Measurements from ENCODE around the gene ATXN7. TPM values are rescaled to one million over a fixed set of nuclear protein-coding genes. Genes with fewer than 3 reads are reported as not detected.

The ATXN7 gene
- total RNA-seq, 1 donor from 2014 or later, result 5.1 TPM

- no peak for DNase-seq (ENCODE audit: low read depth in 2 of 2)
These were observed 69.8 kb downstream of the ATXN7 start for GRCh38 chr3:63933459-63933858.

- DNase-seq (ENCODE audit: low read depth in 2 of 2), result no peak
These were observed 70.6 kb downstream of the ATXN7 start for GRCh38 chr3:63934041-63934866.

GRCh38 chr3:63936925-63937324, 73.3 kb downstream of the ATXN7 start:
- DNase-seq (ENCODE audit: low read depth in 2 of 2), result no peak

DNA sequence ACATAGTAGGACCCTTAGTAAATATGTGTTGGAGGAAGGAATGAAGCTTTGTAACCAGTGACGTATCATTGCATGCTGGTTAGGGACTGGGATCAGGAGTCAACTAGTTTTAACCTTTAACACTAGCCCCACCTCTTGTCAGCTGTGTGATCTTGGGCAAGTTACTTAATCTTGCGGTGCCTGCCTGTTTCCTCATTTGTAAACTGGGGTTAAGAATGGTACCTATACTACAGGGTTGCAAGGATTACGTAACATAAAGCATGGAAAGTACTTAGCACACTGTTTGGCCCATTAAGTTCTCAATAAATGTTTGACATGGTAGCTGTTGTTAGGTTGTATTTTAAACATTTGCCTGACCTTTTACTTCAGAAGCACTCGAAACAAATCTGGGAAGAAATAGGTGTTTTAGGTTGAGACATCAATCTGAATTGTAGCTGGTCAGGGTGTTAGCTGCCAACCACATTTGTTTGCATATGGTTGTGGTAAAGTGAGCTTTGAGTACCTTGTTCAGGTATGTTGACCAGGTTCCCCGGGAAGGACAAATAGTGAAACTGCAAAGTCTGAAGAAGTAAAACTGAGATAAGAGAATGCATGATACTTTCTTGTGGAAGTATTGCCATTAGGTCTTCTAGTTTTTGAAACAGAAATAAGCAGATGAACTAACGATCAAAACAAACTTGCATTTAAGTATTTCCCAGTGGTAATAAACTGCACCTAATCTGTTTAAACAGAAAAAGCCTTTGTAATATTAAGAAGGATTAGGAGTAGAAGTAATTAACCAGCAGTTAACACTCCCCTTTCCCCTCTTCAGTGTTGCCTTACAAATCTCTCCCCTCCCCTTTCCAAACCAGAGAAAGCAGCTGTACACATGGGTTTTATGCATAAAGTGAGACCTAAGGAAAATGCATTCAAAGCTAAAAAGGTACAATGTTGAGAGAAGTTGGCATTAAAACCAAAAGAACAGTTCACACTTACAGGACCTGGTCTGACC, 74.3 kb downstream of the ATXN7 start:
- no peak for DNase-seq (ENCODE audit: low read depth in 2 of 2)

DNA sequence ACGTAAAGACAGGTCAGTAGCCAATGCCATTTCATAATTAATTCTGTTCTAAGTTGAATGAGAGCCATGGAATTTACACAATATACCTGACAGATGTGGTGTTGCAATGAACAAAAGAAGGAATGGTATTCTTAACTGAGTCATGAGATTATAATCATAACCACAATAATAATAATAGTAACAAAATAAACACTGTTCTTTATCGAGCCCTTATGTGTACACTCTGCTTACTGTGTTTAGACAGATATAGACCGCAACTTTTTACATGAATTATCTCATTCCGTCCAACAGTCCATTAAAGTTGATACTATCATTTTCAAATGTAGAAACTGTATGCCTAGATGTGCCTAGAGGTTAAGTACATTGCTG, 76.7 kb downstream of the ATXN7 start:
- DNase-seq (ENCODE audit: low read depth in 2 of 2), result no peak

- no peak for DNase-seq (ENCODE audit: low read depth in 2 of 2)
These were observed 78.9 kb downstream of the ATXN7 start for GRCh38 chr3:63942528-63942927.

DNA sequence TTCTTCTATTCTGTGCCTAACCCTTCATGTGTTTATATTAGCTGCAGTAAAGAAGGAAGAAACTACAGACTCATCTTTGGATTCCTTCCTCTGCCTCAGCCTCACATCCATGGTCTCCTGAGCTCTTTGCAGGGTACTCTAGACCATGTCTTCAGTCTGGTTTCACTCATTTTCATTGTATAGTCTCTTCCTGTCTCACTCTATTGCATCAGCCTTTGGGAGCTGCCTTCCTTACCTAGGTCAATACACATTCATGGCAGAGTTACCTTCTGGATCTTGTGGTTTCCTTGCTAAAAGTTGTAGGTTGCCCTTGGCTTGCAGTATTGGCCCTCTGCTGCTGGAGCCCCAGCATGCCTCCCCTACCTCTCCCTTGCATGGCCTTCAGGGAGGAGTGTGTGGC, 80.0 kb downstream of the ATXN7 start:
- DNase-seq (ENCODE audit: low read depth in 2 of 2), result no peak

DNA sequence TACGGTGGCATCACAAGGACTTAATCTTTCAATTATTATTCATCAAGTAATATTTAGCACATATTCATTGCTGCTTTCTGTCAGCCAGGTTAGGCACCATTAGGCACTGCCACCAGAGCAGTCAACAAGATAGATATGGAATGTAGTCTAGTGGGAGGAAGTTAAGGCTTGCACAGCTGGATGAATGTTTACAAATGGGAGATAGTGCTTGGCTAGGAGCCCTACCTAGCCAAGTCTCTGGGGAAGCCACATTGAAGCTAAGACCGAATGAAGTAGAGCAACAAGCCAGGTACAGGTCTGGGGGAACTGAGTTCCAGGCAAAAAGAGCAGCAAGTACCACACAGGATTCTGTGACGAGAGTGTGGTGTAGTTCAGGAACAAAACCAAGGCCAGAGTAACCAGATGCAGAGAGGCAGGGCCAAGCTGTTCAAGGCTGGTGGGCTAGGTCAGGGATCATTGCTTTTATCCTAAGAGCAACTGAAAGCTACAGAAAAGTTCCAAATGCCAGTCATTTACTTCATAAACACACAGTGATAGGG, 82.0 kb downstream of the ATXN7 start:
- no peak for DNase-seq (ENCODE audit: low read depth in 2 of 2)

GRCh38 chr3:63946753-63947152, 83.1 kb downstream of the ATXN7 start:
- no peak for DNase-seq (ENCODE audit: low read depth in 2 of 2)

DNA sequence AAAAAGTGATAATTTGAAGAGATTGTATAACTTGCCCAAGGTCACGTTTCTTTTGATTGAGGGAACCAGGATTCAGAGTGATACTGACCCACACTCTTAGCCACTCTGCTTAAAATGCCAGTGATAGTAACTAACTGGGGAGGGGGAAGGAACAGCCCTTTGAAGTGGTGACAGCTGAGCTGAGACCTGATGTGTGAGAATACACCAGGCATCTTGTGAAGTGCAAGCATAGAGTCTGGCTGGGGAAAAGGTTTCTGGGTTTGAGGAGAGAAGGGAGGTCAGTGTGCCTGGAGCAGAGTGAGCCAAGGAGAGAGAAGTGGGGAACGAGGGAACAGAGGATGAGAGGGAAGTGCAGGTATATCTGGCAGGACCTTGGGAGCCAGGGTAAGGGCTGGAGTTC, 83.9 kb downstream of the ATXN7 start:
- no peak for DNase-seq (ENCODE audit: low read depth in 2 of 2)

DNA sequence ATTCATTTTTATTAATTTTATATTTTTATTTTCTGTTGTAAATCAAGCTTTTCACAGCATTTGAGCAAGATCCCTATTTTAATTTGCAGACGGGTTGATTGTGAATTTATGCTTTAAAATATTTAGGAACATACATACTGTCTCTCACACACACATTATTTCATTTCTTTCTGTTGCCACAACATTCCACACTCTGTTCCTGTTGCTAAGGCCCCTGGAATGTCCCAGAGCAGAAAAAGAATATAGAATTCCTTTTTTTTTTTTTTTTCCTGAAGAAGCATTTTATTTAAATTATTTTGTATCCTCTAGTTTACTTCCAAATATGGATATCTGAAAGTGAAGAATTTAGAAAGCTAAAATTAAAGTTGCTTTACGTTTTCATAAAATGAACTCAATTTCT, 85.3 kb downstream of the ATXN7 start:
- peak; percentile 18 to 46 for DNase-seq (ENCODE audit: low read depth in 2 of 2)

DNA sequence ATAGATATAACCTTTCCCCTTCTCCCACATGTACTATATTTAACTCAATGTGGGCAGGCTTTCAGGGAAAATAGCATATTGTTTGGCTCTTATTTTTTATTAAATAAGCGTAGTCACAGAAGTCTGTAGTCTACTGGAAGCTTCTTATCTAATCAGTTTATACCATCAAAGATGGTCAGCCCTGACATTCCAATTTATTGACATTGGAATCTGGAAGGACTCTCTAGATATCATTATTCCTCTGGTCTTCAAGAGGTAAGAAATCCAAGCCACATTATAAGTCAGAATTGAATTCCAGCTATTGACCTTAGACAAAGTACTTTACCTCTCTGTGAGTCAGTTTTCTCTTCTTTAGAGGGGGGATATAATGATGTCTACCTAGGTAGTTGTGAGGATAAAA, 87.0 kb downstream of the ATXN7 start:
- DNase-seq (ENCODE audit: low read depth in 2 of 2), result no peak

DNA sequence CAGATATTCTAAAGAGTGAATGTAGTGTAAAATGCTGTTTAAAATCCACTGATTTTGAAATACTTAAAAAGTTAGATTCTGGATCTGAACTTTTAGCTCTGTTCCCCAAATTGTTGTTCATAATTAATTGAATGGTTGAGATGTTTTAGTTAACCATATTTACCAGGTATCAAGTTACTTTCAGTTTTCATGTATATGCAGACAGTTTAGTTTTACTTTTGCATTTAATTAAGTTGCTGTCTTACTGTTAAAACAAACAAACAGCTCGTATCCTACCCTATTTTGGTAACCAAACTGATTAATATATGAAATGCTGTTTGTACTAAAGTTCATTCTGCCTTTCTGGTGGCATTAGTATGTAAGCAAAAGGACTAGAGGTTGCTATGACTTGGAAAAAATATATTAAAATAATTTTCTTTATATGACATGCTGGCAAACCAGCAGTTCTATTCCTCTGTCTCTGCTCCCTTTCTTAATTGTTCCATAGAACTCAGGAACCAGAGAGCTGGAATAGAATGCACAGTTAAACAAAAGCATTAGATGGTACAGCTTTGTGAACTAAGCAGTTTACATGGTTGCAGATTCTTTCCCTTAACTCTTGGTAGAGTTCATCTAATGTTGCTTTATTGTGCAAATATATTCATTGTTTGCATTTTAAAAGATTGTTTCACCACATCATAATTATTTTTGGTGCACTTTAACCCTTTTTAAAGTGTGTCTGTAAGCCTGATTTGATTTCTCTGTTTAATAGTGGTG, 88.0 kb downstream of the ATXN7 start:
- DNase-seq (ENCODE audit: low read depth in 2 of 2), result no peak

- DNase-seq (ENCODE audit: low read depth in 2 of 2), result no peak
These were observed 88.6 kb downstream of the ATXN7 start for GRCh38 chr3:63952248-63952594.

- DNase-seq (ENCODE audit: low read depth in 2 of 2), result no peak
These were observed 90.5 kb downstream of the ATXN7 start for GRCh38 chr3:63954182-63954581.

GRCh38 chr3:63955036-63955650, 91.5 kb downstream of the ATXN7 start:
- DNase-seq (ENCODE audit: low read depth in 2 of 2), result no peak

DNA sequence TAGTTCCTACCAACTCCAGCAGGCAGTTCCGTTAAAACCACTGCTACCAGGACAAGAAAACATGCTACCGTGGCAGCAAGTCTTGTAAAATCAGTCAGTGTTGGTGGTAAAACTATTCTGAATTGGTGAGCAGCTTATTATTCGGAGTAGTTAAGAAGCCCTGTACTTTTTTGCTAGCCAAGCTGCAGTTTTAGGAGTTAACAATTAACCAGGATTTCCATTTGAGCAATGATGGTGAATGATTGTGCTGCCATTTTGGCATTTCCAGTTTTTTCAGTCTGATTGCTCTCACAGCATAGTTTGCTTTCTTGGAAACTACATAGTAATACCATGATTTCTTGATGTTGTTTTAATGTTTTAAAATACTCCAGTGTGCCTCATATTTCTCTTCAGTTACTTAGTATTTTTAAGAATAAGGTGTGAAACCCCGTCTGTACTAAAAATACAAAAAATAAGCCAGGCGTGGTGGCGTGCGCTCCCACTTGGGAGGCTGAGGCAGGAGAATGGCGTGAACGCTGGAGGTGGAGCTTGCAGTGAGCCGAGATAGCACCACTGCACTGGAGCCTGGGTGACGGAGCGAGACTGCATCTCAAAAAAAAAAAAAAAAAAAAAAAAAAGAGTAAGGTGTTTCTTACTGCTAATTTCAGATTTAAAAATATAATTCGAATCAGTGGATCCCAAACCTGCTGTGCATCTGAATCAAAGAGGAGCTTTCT, 92.3 kb downstream of the ATXN7 start:
- no peak for DNase-seq (ENCODE audit: low read depth in 2 of 2)

DNA sequence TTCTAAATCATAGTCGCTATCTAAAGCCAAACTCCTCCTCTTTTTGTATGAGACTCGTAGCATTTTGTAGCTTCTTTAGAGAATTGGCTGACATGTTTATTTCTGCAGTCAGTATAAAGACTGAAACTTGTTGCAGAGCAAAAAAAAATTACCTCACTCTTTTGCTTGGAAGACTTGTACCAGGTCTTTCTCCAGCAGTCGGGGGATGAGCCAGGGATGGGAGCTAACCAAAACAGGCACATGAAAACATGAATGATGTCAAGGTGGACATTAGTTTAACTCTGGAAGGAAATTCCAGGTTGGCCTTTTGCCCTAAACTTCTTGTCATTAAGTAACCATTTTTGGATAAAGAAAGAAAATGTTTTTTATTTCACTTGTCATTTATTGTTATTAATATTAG, 95.5 kb downstream of the ATXN7 start:
- DNase-seq (ENCODE audit: low read depth in 2 of 2), result no peak

- DNase-seq (ENCODE audit: low read depth in 2 of 2), result peak; percentile 44 to 83
These were observed 96.5 kb downstream of the ATXN7 start for GRCh38 chr3:63960048-63960711.

DNA sequence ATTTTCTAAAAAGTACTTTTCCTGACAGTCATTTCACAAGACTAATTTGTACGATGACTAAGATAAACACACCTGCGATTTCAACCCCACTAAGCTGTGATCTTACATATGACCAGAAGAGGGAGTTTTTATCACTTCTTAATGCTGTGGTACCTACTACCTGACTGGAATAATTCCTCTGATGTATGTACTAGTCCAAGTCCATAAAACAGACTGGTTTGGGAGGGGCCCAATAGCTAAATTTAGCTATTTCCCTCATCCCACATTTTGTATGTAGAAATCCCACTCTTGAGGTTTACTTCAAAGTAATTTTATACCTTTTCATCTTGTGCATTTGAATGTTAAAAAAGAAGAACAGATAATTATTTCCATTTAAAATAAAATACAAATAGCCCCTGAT, 98.2 kb downstream of the ATXN7 start:
- peak; percentile 53 to 73 for DNase-seq (ENCODE audit: low read depth in 2 of 2)

Data from dermis microvascular lymphatic vessel endothelial cell (primary cell).